GM12878 (cell line): ENCODE measurements around the gene CCSER1. TPM values are rescaled to one million over a fixed set of nuclear protein-coding genes. Genes with fewer than 3 reads are reported as not detected.

Source experiments
- ATAC-seq: fragments of 200-7000 bp; cut with Tn5 transposase; 3 replicates; pipeline ENCODE4 v1.9.1; 2020; ENCODE audit warnings: mild to moderate bottlenecking, moderate library complexity
- BruUV-seq: library from RNA; stranded (reverse); fragments of 400-500 nt; replicated peaks from 2 replicates; lab custom pipeline; 2021; lab: Mats Ljungman, UMichigan
- CTCF ChIA-PET: fragments of 300-600 bp; sonication (Branson Sonifier 250); formaldehyde crosslinking; extraction: SDS; loops from one replicate; lab custom pipeline; 2021; ENCODE audit warnings: inconsistent platforms; lab: Yijun Ruan, JAX
- POLR2A ChIA-PET: fragments of 350-600 bp; formaldehyde crosslinking; extraction: SDS; loops from one replicate; lab custom pipeline; 2021; ENCODE audit warnings: inconsistent platforms; lab: Charles Lee
- RAD21 ChIA-PET: fragments of 300-600 bp; sonication (Branson Sonifier 250); formaldehyde crosslinking; loops from one replicate; lab custom pipeline; 2023; ENCODE audit warnings: antibody characterized with exemption; ENCODE audit not compliant: unreplicated experiment; lab: Charles Lee
- SMC1A ChIA-PET: fragments of 300-600 bp; sonication (Branson Sonifier 250); formaldehyde crosslinking; loops from one replicate; lab custom pipeline; 2023; ENCODE audit not compliant: unreplicated experiment, uncharacterized antibody; lab: Charles Lee
- DNase-seq: peaks from one replicate; pipeline ENCODE4 v3.0.0-alpha.2; 2011; ENCODE audit warnings: low read depth, low spot score
- FAIRE-seq: peaks from 3 replicates; lab custom pipeline; 2011; peaks lifted over from hg19 to GRCh38; lab: Jason Lieb, UNC
- H2AFZ ChIP-seq: 2 replicates; pipeline ENCODE4 v1.6.0; 2011; ENCODE audit warnings: low read depth, low read length, control low read depth; ENCODE audit not compliant: control insufficient read depth
- H3K27ac ChIP-seq: 2 replicates; pipeline ENCODE4 v1.5.1; 2011; ENCODE audit warnings: control low read depth; ENCODE audit not compliant: control insufficient read depth, insufficient read depth
- H3K27me3 ChIP-seq, 2 experiments: replicated peaks in 1 of 2; 2 replicates each; pipeline versions ENCODE4 v1.6.0 to v1.6.1; 2011; ENCODE audit warnings: low read length in 1 of 2; ENCODE audit not compliant: control insufficient read depth in 2 of 2, insufficient read depth in 2 of 2
- H3K36me3 ChIP-seq, 2 experiments: 2 replicates each; pipeline ENCODE4 v1.5.1; 2011; ENCODE audit warnings: low read length in 1 of 2; ENCODE audit not compliant: control insufficient read depth in 2 of 2, insufficient read depth in 2 of 2
- H3K4me1 ChIP-seq: 2 replicates; pipeline ENCODE4 v1.6.1; 2011; ENCODE audit warnings: mild to moderate bottlenecking, low read length, moderate library complexity, mixed read lengths; ENCODE audit not compliant: control insufficient read depth, insufficient read depth
- H3K4me2 ChIP-seq: 2 replicates; pipeline ENCODE4 v1.6.0; 2011; ENCODE audit warnings: control low read depth; ENCODE audit not compliant: control insufficient read depth, insufficient read depth
- H3K4me3 ChIP-seq: fragments of 200-600 bp; sonication (generic); 2 replicates; pipeline ENCODE4 v1.5.1; 2016
- H3K79me2 ChIP-seq: 2 replicates; pipeline ENCODE4 v1.6.0; 2011; ENCODE audit warnings: low read length; ENCODE audit not compliant: control insufficient read depth, insufficient read depth
- H3K9ac ChIP-seq: 2 replicates; pipeline ENCODE4 v1.8.0; 2011; ENCODE audit warnings: low read length, control low read depth, mixed read lengths; ENCODE audit not compliant: control insufficient read depth, insufficient read depth
- H3K9me3 ChIP-seq: replicated peaks from 3 replicates; pipeline ENCODE4 v1.5.1; 2011; ENCODE audit warnings: mild to moderate bottlenecking, low read length; ENCODE audit not compliant: control insufficient read depth, insufficient read depth
- H4K20me1 ChIP-seq: 2 replicates; pipeline ENCODE4 v1.6.0; 2011; ENCODE audit not compliant: control insufficient read depth, insufficient read depth
- CBFB ChIP-seq: IDR thresholded peaks from 2 replicates; pipeline ENCODE4 v1.6.1; 2016; ENCODE audit warnings: antibody characterized with exemption, low read depth
- CUX1 ChIP-seq: IDR thresholded peaks from 2 replicates; pipeline ENCODE4 v1.6.1; 2012; ENCODE audit warnings: improper control_type of control experiment, low read depth, low read length; ENCODE audit not compliant: insufficient replicate concordance
- EGR1 ChIP-seq, 2 experiments: IDR thresholded peaks; 1 replicate in 1 of 2; 2 replicates in 1 of 2; pipeline ENCODE4 v1.6.1; 2011 to 2012; ENCODE audit warnings: low read depth in 2 of 2, low read length in 2 of 2, borderline replicate concordance in 1 of 2, mild to moderate bottlenecking in 1 of 2, moderate library complexity in 1 of 2
- PKNOX1 ChIP-seq: fragments of 450-650 bp; IDR thresholded peaks from 2 replicates; pipeline ENCODE4 v1.6.1; 2016; ENCODE audit warnings: mild to moderate bottlenecking
- PRDM15 ChIP-seq: fragments of 450-650 bp; formaldehyde crosslinking; IDR thresholded peaks from 2 replicates; pipeline ENCODE4 v1.4.0; 2020; ENCODE audit warnings: mild to moderate bottlenecking, moderate library complexity
- SRF ChIP-seq, 2 experiments: IDR thresholded peaks; 2 replicates each; pipeline ENCODE4 v1.6.1; 2011; ENCODE audit warnings: low read depth in 2 of 2, low read length in 2 of 2, mild to moderate bottlenecking in 1 of 2, moderate library complexity in 1 of 2
- TARDBP ChIP-seq: IDR thresholded peaks from 2 replicates; pipeline ENCODE4 v1.6.1; 2016; ENCODE audit warnings: borderline replicate concordance
- ZNF687 ChIP-seq: fragments of 450-650 bp; IDR thresholded peaks from 2 replicates; pipeline ENCODE4 v1.6.1; 2017; ENCODE audit warnings: mild to moderate bottlenecking, moderate library complexity
- WGBS: methylation state at CpG from one replicate; pipeline ENCODE4 v1.1.6; 2016; ENCODE audit warnings: low lambda C conversion rate; ENCODE audit not compliant: insufficient replicate concordance, insufficient coverage; ENCODE audit errors: missing lambda C conversion rate; 5-methylcytosine and 5-hydroxymethylcytosine counted together
- in situ Hi-C: fragments of 300-500 bp; cut with MboI; formaldehyde crosslinking; loops from 9 replicates; pipeline ENCODE4 v1.14.3; 2018; ENCODE audit warnings: mixed read lengths
- intact Hi-C: fragments of 100-400 bp; cut with micrococcal nuclease; formaldehyde crosslinking; loops from one replicate; pipeline ENCODE4 v1.14.2; 2022; ENCODE audit not compliant: unreplicated experiment
- polyA plus RNA-seq, 11 experiments: library from polyadenylated mRNA; depleted of rRNA in 4 of 11; unstranded in 6 of 11; stranded (reverse) in 5 of 11; fragments of >200 nt; fragmentation: Nextera tagmentation in 4 of 11; fragmentation: Illumina TruSeq in 1 of 11; extraction: Ambion mirVana in 4 of 11; extraction: Trizol in 1 of 11; gene quantifications; 1 replicate in 1 of 11; 2 replicates in 10 of 11; pipeline versions ENCODE4 v1.2.1 to v1.2.3, GENCODE V29; 2011 to 2016; ENCODE audit warnings: inconsistent platforms in 2 of 11, missing spikeins in 2 of 11, low read depth in 1 of 11
- total RNA-seq, 4 experiments: library from RNA; depleted of rRNA in 3 of 4; stranded (reverse); fragments of >200 nt in 3 of 4; fragmentation: Illumina TruSeq in 1 of 4; extraction: Trizol in 1 of 4; gene quantifications; 2 replicates each; pipeline versions ENCODE4 v1.2.1 to v1.2.3, GENCODE V29; 2013 to 2021

Gene CCSER1
- total and polyA plus RNA-seq, 10 of the 15 experiments (the other 5 are each of a cell fraction or from before 2014, with no cell fraction given) = 0.22 to 2.7 (median 1.0) TPM

- TF ChIP-seq TARDBP = no peak
- no peak for TF ChIP-seq CUX1
- no peak for TF ChIP-seq PKNOX1
Observed at GRCh38 chr4:90084967-90085295, 42.3 kb upstream of the CCSER1 start (continued).

GRCh38 chr4:90093526-90093925 is 33.7 kb upstream of the CCSER1 start:
- H3K4me1 ChIP-seq = no peaks in the 10 kb centered on the region
- no peaks in the 10 kb centered on the region for H4K20me1 ChIP-seq
- no peak for FAIRE-seq
- ChIA-PET CTCF (no interaction called here), SMC1A (no interaction called here), RAD21 (no interaction called here), POLR2A (no interaction called here)
- WGBS = 0% methylated on average over 2 of the region's 2 CpGs
- DNase-seq = no peak
- BruUV-seq = no TSS peak
- H3K27me3 ChIP-seq = no peaks in the 10 kb centered on the region
- H3K4me2 ChIP-seq = no peak overlapping the region
- no peak overlapping the region for H2AFZ ChIP-seq
- intact Hi-C loops = no loop called here
- ATAC-seq = no peak
- in situ Hi-C loops = no loop called here
- no peak overlapping the region for H3K4me3 ChIP-seq
- H3K9me3 ChIP-seq = no peaks in the 10 kb centered on the region
- H3K9ac ChIP-seq = no peak overlapping the region
- H3K27ac ChIP-seq = no peak overlapping the region
- H3K79me2 ChIP-seq = no peaks in the 10 kb centered on the region
- H3K36me3 ChIP-seq = no peaks in the 10 kb centered on the region
- TF ChIP-seq SRF (IDR thresholded peaks at IDR 0.05; ENCODE audit: low read depth in 2 of 2, low read length in 2 of 2) = no peak
- TF ChIP-seq CBFB = no peak
- no peak for TF ChIP-seq ZNF687
- TF ChIP-seq EGR1 (IDR thresholded peaks at IDR 0.05; ENCODE audit: borderline replicate concordance in 1 of 2, low read depth in 2 of 2, low read length in 2 of 2) = no peak
- TF ChIP-seq PRDM15 (CRISPR knock-in tag) = no peak
